ENCODE results near the gene FGD3. TPM values are rescaled to one million over a fixed set of nuclear protein-coding genes. Genes with fewer than 3 reads are reported as not detected.

FGD3 gene
- total RNA-seq, 1 donor from 2014 or later: 1.8 TPM

GRCh38 chr9:93024986-93025630 lies 77.8 kb downstream of the FGD3 start:
- no peaks in the 10 kb centered on the region for H3K9me3 ChIP-seq (replicated peaks)
- no peak overlapping the region for H3K27ac ChIP-seq (replicated peaks)
- H3K4me3 ChIP-seq: no peak overlapping the region
- H3K27me3 ChIP-seq (ENCODE audit: low read depth): peaks cover 6% of the 10 kb centered on the region
- TF ChIP-seq, protein P1, sequence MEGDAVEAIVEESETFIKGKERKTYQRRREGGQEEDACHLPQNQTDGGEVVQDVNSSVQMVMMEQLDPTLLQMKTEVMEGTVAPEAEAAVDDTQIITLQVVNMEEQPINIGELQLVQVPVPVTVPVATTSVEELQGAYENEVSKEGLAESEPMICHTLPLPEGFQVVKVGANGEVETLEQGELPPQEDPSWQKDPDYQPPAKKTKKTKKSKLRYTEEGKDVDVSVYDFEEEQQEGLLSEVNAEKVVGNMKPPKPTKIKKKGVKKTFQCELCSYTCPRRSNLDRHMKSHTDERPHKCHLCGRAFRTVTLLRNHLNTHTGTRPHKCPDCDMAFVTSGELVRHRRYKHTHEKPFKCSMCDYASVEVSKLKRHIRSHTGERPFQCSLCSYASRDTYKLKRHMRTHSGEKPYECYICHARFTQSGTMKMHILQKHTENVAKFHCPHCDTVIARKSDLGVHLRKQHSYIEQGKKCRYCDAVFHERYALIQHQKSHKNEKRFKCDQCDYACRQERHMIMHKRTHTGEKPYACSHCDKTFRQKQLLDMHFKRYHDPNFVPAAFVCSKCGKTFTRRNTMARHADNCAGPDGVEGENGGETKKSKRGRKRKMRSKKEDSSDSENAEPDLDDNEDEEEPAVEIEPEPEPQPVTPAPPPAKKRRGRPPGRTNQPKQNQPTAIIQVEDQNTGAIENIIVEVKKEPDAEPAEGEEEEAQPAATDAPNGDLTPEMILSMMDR (IDR thresholded peaks at IDR 0.05; ENCODE audit: borderline replicate concordance): no peak
- intact Hi-C loops (cut with micrococcal nuclease): no loop called here
- H3K36me3 ChIP-seq: no peaks in the 10 kb centered on the region
- no peaks in the 10 kb centered on the region for H3K4me1 ChIP-seq
- DNase-seq: no peak

DNA sequence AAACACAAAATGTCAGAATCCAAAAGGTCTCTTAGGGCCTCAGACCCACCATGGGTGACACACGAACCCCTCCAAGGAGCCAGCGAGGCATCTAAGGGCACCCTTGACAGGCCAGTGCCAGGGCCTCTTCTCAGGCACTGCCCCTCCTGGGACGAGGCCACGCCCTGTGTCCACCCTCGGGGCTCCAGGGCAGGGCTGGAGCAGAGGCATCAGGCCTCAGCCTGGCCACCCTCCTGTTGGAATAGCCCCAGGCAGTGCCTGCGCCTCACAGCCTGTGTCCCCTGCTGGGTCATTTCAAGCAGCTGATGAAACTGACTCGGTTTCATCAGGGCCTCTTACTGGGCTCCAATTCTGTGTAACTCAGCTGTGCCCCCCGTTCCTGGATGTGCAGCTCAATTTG lies 78.4 kb downstream of the FGD3 start:
- intact Hi-C loops (cut with micrococcal nuclease): no loop called here
- H3K4me1 ChIP-seq: no peaks in the 10 kb centered on the region
- TF ChIP-seq, protein P1 (IDR thresholded peaks at IDR 0.05; ENCODE audit: borderline replicate concordance): no peak
- no peak for DNase-seq
- H3K27ac ChIP-seq (replicated peaks): no peak overlapping the region
- H3K9me3 ChIP-seq (replicated peaks): no peaks in the 10 kb centered on the region
- peaks cover 6% of the 10 kb centered on the region for H3K27me3 ChIP-seq (ENCODE audit: low read depth)
- H3K36me3 ChIP-seq: no peaks in the 10 kb centered on the region
- no peak overlapping the region for H3K4me3 ChIP-seq

GRCh38 chr9:93026640-93027039 lies 79.3 kb downstream of the FGD3 start:
- intact Hi-C loops (cut with micrococcal nuclease): no loop called here
- H3K27me3 ChIP-seq (ENCODE audit: low read depth): peaks cover 6% of the 10 kb centered on the region
- no peaks in the 10 kb centered on the region for H3K4me1 ChIP-seq
- H3K9me3 ChIP-seq (replicated peaks): no peaks in the 10 kb centered on the region
- TF ChIP-seq, protein P1 (IDR thresholded peaks at IDR 0.05; ENCODE audit: borderline replicate concordance): no peak
- no peak overlapping the region for H3K4me3 ChIP-seq
- H3K27ac ChIP-seq (replicated peaks): no peak overlapping the region
- DNase-seq: no peak
- no peaks in the 10 kb centered on the region for H3K36me3 ChIP-seq

DNA sequence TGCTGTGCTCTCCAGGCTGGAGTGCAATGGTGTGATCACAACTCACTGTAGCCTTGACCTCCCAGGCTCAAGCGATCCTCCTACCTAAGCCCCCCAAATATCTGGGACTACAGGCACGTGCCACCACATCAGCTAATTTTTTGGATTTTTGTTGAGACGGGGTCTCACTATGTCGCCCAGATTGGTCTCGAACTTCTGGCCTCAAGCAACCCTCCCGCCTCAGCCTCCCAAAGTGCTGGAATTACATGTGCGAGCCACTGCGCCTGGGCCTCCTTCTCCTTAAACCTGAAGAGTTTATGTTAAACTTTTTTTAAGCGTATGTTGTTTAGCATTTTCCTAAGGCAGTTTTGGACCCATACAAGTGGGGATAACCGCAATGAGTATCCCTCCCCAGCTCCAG lies 80.4 kb downstream of the FGD3 start:
- Histone ChIP-seq H3K36me3 (no peaks in the 10 kb centered on the region), H3K27ac (replicated peaks) (no peak overlapping the region)

GRCh38 chr9:93028448-93029006 lies 81.2 kb downstream of the FGD3 start:
- Histone ChIP-seq H3K4me1 (no peaks in the 10 kb centered on the region), H3K27ac (replicated peaks) (no peak overlapping the region), H3K9me3 (replicated peaks) (no peaks in the 10 kb centered on the region), H3K4me3 (no peak overlapping the region), H3K36me3 (no peaks in the 10 kb centered on the region), H3K27me3 (ENCODE audit: low read depth) (peaks cover 15% of the 10 kb centered on the region)
- intact Hi-C loops (cut with micrococcal nuclease): no loop called here
- TF ChIP-seq, protein P1 (IDR thresholded peaks at IDR 0.05; ENCODE audit: borderline replicate concordance): no peak
- DNase-seq: no peak

More for the DNA sequence above, 80.4 kb downstream of the FGD3 start:
- no peak for DNase-seq
- intact Hi-C loops (cut with micrococcal nuclease): no loop called here
- Histone ChIP-seq H3K4me1 (no peaks in the 10 kb centered on the region), H3K9me3 (replicated peaks) (no peaks in the 10 kb centered on the region), H3K4me3 (no peak overlapping the region), H3K27me3 (ENCODE audit: low read depth) (peaks cover 14% of the 10 kb centered on the region)
- TF ChIP-seq, protein P1 (IDR thresholded peaks at IDR 0.05; ENCODE audit: borderline replicate concordance): no peak

All from left ventricle myocardium inferior (tissue), 1 donor.